Stomach (tissue), 9 donors: ENCODE data around the gene CCDC66. TPM values are rescaled to one million over a fixed set of nuclear protein-coding genes. Genes with fewer than 3 reads are reported as not detected.
A peak's percentile ranks its signal among the peaks of the same experiment; 100 is the strongest.

Experiments used
- DNase-seq, 2 donors: peaks; one replicate each; pipeline versions ENCODE4 v3.0.0 to v3.0.0-alpha.2; 2013 to 2019
- H3K27ac ChIP-seq, 5 donors: fragments of 200-600 bp in 4 of 5; sonication (generic) in 4 of 5; one replicate each; pipeline ENCODE4 v1.5.1; 2013 to 2019; ENCODE audit warnings: mild to moderate bottlenecking in 1 of 5, moderate library complexity in 1 of 5
- H3K27me3 ChIP-seq, 3 donors: fragments of 200-600 bp; sonication (generic); one replicate each; pipeline ENCODE4 v1.5.1; 2017 to 2019; ENCODE audit warnings: mixed run types in 1 of 3
- H3K36me3 ChIP-seq, 4 donors: fragments of 200-600 bp; sonication (generic); 1 replicate in 3 of 4; 2 replicates in 1 of 4; pipeline ENCODE4 v1.5.1; 2016 to 2019
- H3K4me1 ChIP-seq, 4 donors: fragments of 200-600 bp; sonication (generic); one replicate each; pipeline ENCODE4 v1.5.1; 2016 to 2019
- H3K4me3 ChIP-seq, 4 donors: fragments of 200-600 bp; sonication (generic) in 3 of 4; one replicate each; pipeline ENCODE4 v1.5.1; 2016 to 2019; ENCODE audit warnings: mild to moderate bottlenecking in 1 of 4
- H3K9me3 ChIP-seq, 4 donors: fragments of 200-600 bp; sonication (generic); one replicate each; pipeline ENCODE4 v1.5.1; 2016 to 2019
- CTCF ChIP-seq, 7 experiments: fragments of 450-650 bp in 4 of 7; fragments of 200-600 bp in 3 of 7; sonication (generic) in 3 of 7; IDR thresholded peaks; one replicate each; pipeline ENCODE4 v1.5.1; 2016 to 2019; ENCODE audit warnings: antibody characterized with exemption in 7 of 7, control low read depth in 2 of 7, mild to moderate bottlenecking in 1 of 7
- EP300 ChIP-seq: sonication (generic); formaldehyde crosslinking; IDR thresholded peaks from one replicate; pipeline ENCODE4 v1.6.1; 2017; ENCODE audit warnings: antibody characterized with exemption
- POLR2A ChIP-seq, 4 donors: fragments of 450-650 bp; IDR thresholded peaks; one replicate each; pipeline ENCODE4 v1.6.1; 2016; ENCODE audit warnings: antibody characterized with exemption in 4 of 4, control low read depth in 2 of 4, mild to moderate bottlenecking in 1 of 4, moderate library complexity in 1 of 4
- POLR2AphosphoS5 ChIP-seq, 3 donors: sonication (generic); formaldehyde crosslinking; IDR thresholded peaks; one replicate each; pipeline ENCODE4 v1.6.1; 2016; ENCODE audit warnings: antibody characterized with exemption in 3 of 3
- WGBS, 5 donors: extraction: QIAGEN DNeasy Blood & Tissue Kit in 3 of 5; methylation state at CpG; one replicate each; pipeline versions ENCODE4 v1.1.5 to v1.1.7; 2013 to 2018; 5-methylcytosine and 5-hydroxymethylcytosine counted together
- intact Hi-C: fragments of 100-400 bp; cut with DNase I; formaldehyde crosslinking; loops from one replicate; pipeline ENCODE4 v1.15.1; 2023; ENCODE audit warnings: low total_unique reads
- polyA plus RNA-seq, 3 donors: library from polyadenylated mRNA; stranded (reverse); fragments of 200-250 nt; gene quantifications; one replicate each; pipeline ENCODE4 v1.2.3, GENCODE V29; 2013
- total RNA-seq, 5 donors: library from RNA; depleted of rRNA; stranded (reverse); fragments of >200 nt; gene quantifications; one replicate each; pipeline versions ENCODE4 v1.1.0 to v1.2.3, GENCODE V29; 2014 to 2016
- donor health status: healthy with polysubstance abuse.
- donor health status: Bipolar disorder and iron deficiency.
- donor health status: healthy.

CCDC66 gene
- total and polyA plus RNA-seq, 8 donors, result 3.5 to 66.3 (median 9.5) TPM

GRCh38 chr3:56629047-56629446 lies 72.1 kb downstream of the CCDC66 start:
- H3K4me3 ChIP-seq, result no peak overlapping the region
- WGBS, 5 donors, result 29 to 63% (median 49%) methylated on average over 2 of the region's 2 CpGs

GRCh38 chr3:56629451-56629850 lies 72.5 kb downstream of the CCDC66 start:
- peaks cover 4 to 15% (median 11%) of the 10 kb centered on the region in 4 donors for H3K4me1 ChIP-seq
- peaks cover 10 to 76% (median 54%) of the 10 kb centered on the region in 4 donors for H3K36me3 ChIP-seq
- H3K27ac ChIP-seq, result peak overlapping the region; percentile 10 to 59 (median 42)
- no peak overlapping the region for H3K4me3 ChIP-seq
- no peaks in the 10 kb centered on the region for H3K9me3 ChIP-seq
- H3K27me3 ChIP-seq, result no peaks in the 10 kb centered on the region
- peak in 1 of 2 donors; percentile 23 for DNase-seq
- no peak for TF ChIP-seq CTCF (IDR thresholded peaks at IDR 0.05)
- no peak for TF ChIP-seq POLR2AphosphoS5 (IDR thresholded peaks at IDR 0.05)
- TF ChIP-seq EP300, result no peak
- TF ChIP-seq POLR2A (IDR thresholded peaks at IDR 0.05), result no peak
- intact Hi-C loops, result no loop called here

More at GRCh38 chr3:56629047-56629446, 72.1 kb downstream of the CCDC66 start:
- Histone ChIP-seq H3K9me3 (no peaks in the 10 kb centered on the region), H3K4me1 (peaks cover 4 to 18% (median 12%) of the 10 kb centered on the region in 4 donors), H3K27me3 (no peaks in the 10 kb centered on the region), H3K36me3 (peaks cover 12 to 76% (median 55%) of the 10 kb centered on the region in 4 donors), H3K27ac (peak overlapping the region; percentile 10 to 59 (median 45))
- peak in 1 of 2 donors; percentile 69 for DNase-seq
- intact Hi-C loops, result no loop called here
- TF ChIP-seq POLR2AphosphoS5 (IDR thresholded peaks at IDR 0.05) (no peak), CTCF (IDR thresholded peaks at IDR 0.05) (no peak), EP300 (no peak), POLR2A (IDR thresholded peaks at IDR 0.05) (no peak)

- H3K4me1 ChIP-seq, result peaks cover 4 to 15% (median 7%) of the 10 kb centered on the region in 4 donors
- TF ChIP-seq EP300, result no peak
- intact Hi-C loops, result no loop called here
- H3K9me3 ChIP-seq, result no peaks in the 10 kb centered on the region
- H3K4me3 ChIP-seq, result no peak overlapping the region
- 44 to 96% (median 94%) methylated on average over 1 of the region's 1 CpG for WGBS, 5 donors
- H3K36me3 ChIP-seq, result peaks cover 10 to 64% (median 44%) of the 10 kb centered on the region in 4 donors
- DNase-seq, result no peak
- H3K27ac ChIP-seq, result peak overlapping the region in 1 of 5 donors; percentile 2
- no peaks in the 10 kb centered on the region for H3K27me3 ChIP-seq
Measured at GRCh38 chr3:56630966-56631365, 74.0 kb downstream of the CCDC66 start.

- 87 to 95% (median 88%) methylated on average over 4 of the region's 4 CpGs for WGBS, 5 donors
- DNase-seq, result no peak
- TF ChIP-seq POLR2A (IDR thresholded peaks at IDR 0.05) (no peak), EP300 (no peak), POLR2AphosphoS5 (IDR thresholded peaks at IDR 0.05) (no peak)
- no peak overlapping the region for H3K27ac ChIP-seq
- peaks cover 26 to 65% (median 53%) of the 10 kb centered on the region in 4 donors for H3K36me3 ChIP-seq
- peaks cover 4 to 15% (median 7%) of the 10 kb centered on the region in 4 donors for H3K4me1 ChIP-seq
- H3K27me3 ChIP-seq, result no peaks in the 10 kb centered on the region
- no peak overlapping the region for H3K4me3 ChIP-seq
- no peaks in the 10 kb centered on the region for H3K9me3 ChIP-seq
- intact Hi-C loops, result no loop called here
Measured at GRCh38 chr3:56633181-56633580, 76.2 kb downstream of the CCDC66 start.

GRCh38 chr3:56633602-56634535 lies 76.9 kb downstream of the CCDC66 start:
- Histone ChIP-seq H3K27me3 (no peaks in the 10 kb centered on the region), H3K36me3 (peaks cover 32 to 70% (median 59%) of the 10 kb centered on the region in 4 donors), H3K9me3 (no peaks in the 10 kb centered on the region), H3K4me3 (no peak overlapping the region), H3K27ac (no peak overlapping the region), H3K4me1 (peaks cover 0 to 11% (median 7%) of the 10 kb centered on the region in 4 donors)
- TF ChIP-seq EP300 (no peak), CTCF (IDR thresholded peaks at IDR 0.05) (no peak), POLR2A (IDR thresholded peaks at IDR 0.05) (no peak)
- intact Hi-C loops, result no loop called here
- DNase-seq, result no peak
- WGBS, 5 donors, result 84 to 89% (median 87%) methylated on average over 9 of the region's 9 CpGs
